IMR-90 (cell line): ENCODE measurements around the gene ELMO1. TPM values are rescaled to one million over a fixed set of nuclear protein-coding genes. Genes with fewer than 3 reads are reported as not detected.

ENCODE experiments used
- ATAC-seq: fragments of 200-7000 bp; cut with Tn5 transposase; 2 replicates; pipeline ENCODE4 v1.9.1; 2020; ENCODE audit warnings: low read depth, mild to moderate bottlenecking, moderate library complexity
- BruUV-seq: library from RNA; stranded (reverse); fragments of 400-500 nt; replicated peaks from 2 replicates; lab custom pipeline; 2021; lab: Mats Ljungman, UMichigan
- CTCF ChIA-PET: fragments of 300-600 bp; formaldehyde crosslinking; extraction: SDS; loops from one replicate; lab custom pipeline; 2021; ENCODE audit warnings: antibody characterized with exemption; lab: Yijun Ruan, JAX
- POLR2A ChIA-PET: fragments of 300-600 bp; sonication (Branson Sonifier 250); formaldehyde crosslinking; loops from one replicate; lab custom pipeline; 2022; ENCODE audit warnings: antibody characterized with exemption; ENCODE audit not compliant: unreplicated experiment; lab: Charles Lee
- DNase-seq: peaks from one replicate; pipeline ENCODE4 v3.0.0; 2013
- H2AFZ ChIP-seq: replicated peaks from 2 replicates; pipeline ENCODE3; 2013; ENCODE audit warnings: low read length, mild to moderate bottlenecking; ENCODE audit not compliant: poor library complexity
- H2AK5ac ChIP-seq: 2 replicates; pipeline ENCODE4 v1.6.1; 2013; ENCODE audit warnings: low read depth, low read length, inconsistent platforms
- H2AK9ac ChIP-seq: replicated peaks from 2 replicates; pipeline ENCODE3; 2013; ENCODE audit warnings: mild to moderate bottlenecking, low read depth, low read length, moderate library complexity; ENCODE audit not compliant: poor library complexity
- H2BK120ac ChIP-seq: 2 replicates; pipeline ENCODE4 v1.6.1; 2013; ENCODE audit warnings: low read depth, low read length, inconsistent platforms
- H2BK15ac ChIP-seq: 3 replicates; pipeline ENCODE4 v1.6.1; 2013; ENCODE audit warnings: low read depth, low read length, inconsistent platforms
- H2BK20ac ChIP-seq: 2 replicates; pipeline ENCODE4 v1.6.1; 2013; ENCODE audit warnings: low read depth, mild to moderate bottlenecking, inconsistent platforms, low read length, moderate library complexity
- H2BK5ac ChIP-seq: 2 replicates; pipeline ENCODE4 v1.6.1; 2013; ENCODE audit warnings: mild to moderate bottlenecking, low read depth, low read length, inconsistent platforms; ENCODE audit not compliant: poor library complexity, severe bottlenecking
- H3K14ac ChIP-seq: replicated peaks from 2 replicates; pipeline ENCODE4 v1.6.1; 2013; ENCODE audit warnings: low read depth, low read length, inconsistent platforms
- H3K18ac ChIP-seq: 2 replicates; pipeline ENCODE4 v1.6.1; 2013; ENCODE audit warnings: low read depth, low read length, control low read depth
- H3K23ac ChIP-seq: 2 replicates; pipeline ENCODE4 v1.6.1; 2013; ENCODE audit warnings: low read depth, low read length, inconsistent platforms
- H3K27ac ChIP-seq: 2 replicates; pipeline ENCODE4 v1.5.1; 2013; ENCODE audit warnings: mild to moderate bottlenecking, control low read depth, low read length; ENCODE audit not compliant: insufficient read depth
- H3K27me3 ChIP-seq: 2 replicates; pipeline ENCODE4 v1.6.1; 2013; ENCODE audit warnings: low read length; ENCODE audit not compliant: control insufficient read depth, insufficient read depth
- H3K36me3 ChIP-seq: 2 replicates; pipeline ENCODE4 v1.6.1; 2013; ENCODE audit warnings: low read length, mixed read lengths; ENCODE audit not compliant: control insufficient read depth, insufficient read depth
- H3K4ac ChIP-seq: 2 replicates; pipeline ENCODE4 v1.6.1; 2013; ENCODE audit warnings: low read depth, low read length, inconsistent platforms
- H3K4me1 ChIP-seq: 2 replicates; pipeline ENCODE4 v1.6.1; 2013; ENCODE audit warnings: low read length, mixed read lengths; ENCODE audit not compliant: control insufficient read depth, insufficient read depth
- H3K4me2 ChIP-seq: 2 replicates; pipeline ENCODE4 v1.6.1; 2013; ENCODE audit warnings: low read depth, mild to moderate bottlenecking, control low read depth, low read length, moderate library complexity
- H3K4me3 ChIP-seq: 2 replicates; pipeline ENCODE4 v1.5.1; 2013; ENCODE audit warnings: low read depth, mild to moderate bottlenecking, control low read depth, low read length, moderate library complexity; ENCODE audit not compliant: insufficient read depth
- H3K56ac ChIP-seq: 2 replicates; pipeline ENCODE4 v1.6.1; 2013; ENCODE audit warnings: low read length, inconsistent platforms; ENCODE audit not compliant: insufficient read depth; ENCODE audit errors: extremely low read depth
- H3K79me1 ChIP-seq, 2 experiments: 2 replicates each; pipeline ENCODE4 v1.6.1; 2013; ENCODE audit warnings: low read length in 2 of 2, inconsistent platforms in 1 of 2, low read depth in 1 of 2
- H3K9ac ChIP-seq: 2 replicates; pipeline ENCODE4 v1.6.1; 2013; ENCODE audit warnings: low read depth, low read length, control low read depth
- H3K9me1 ChIP-seq: 2 replicates; pipeline ENCODE4 v1.6.1; 2013; ENCODE audit warnings: low read length, inconsistent platforms; ENCODE audit not compliant: insufficient read depth
- H3K9me3 ChIP-seq: 2 replicates; pipeline ENCODE4 v1.6.1; 2013; ENCODE audit warnings: low read length; ENCODE audit not compliant: control insufficient read depth, insufficient read depth
- H4K20me1 ChIP-seq: 2 replicates; pipeline ENCODE4 v1.6.1; 2013; ENCODE audit warnings: low read length, inconsistent platforms; ENCODE audit not compliant: insufficient read depth
- H4K5ac ChIP-seq: 2 replicates; pipeline ENCODE4 v1.6.1; 2013; ENCODE audit warnings: mild to moderate bottlenecking, low read depth, low read length, control low read depth
- H4K8ac ChIP-seq, 2 experiments: 2 replicates each; pipeline ENCODE4 v1.6.1; 2013; ENCODE audit warnings: low read depth in 2 of 2, low read length in 2 of 2, control low read depth in 1 of 2, inconsistent platforms in 1 of 2
- H4K91ac ChIP-seq: 2 replicates; pipeline ENCODE4 v1.6.1; 2013; ENCODE audit warnings: low read depth, low read length, inconsistent platforms; ENCODE audit not compliant: insufficient read depth
- FOS ChIP-seq: fragments of 150-350 bp; IDR thresholded peaks from 2 replicates; pipeline ENCODE4 v1.6.1; 2016; ENCODE audit warnings: low read depth, low read length
- WGBS, 2 experiments: methylation state at CpG; one replicate each; pipeline versions ENCODE4 v1.1.5 to v1.1.7; 2013; ENCODE audit warnings: missing lambda C conversion rate in 2 of 2; ENCODE audit not compliant: insufficient read length in 1 of 2; ENCODE audit errors: extremely low coverage in 2 of 2; 5-methylcytosine and 5-hydroxymethylcytosine counted together
- dilution Hi-C: fragments of 300-500 bp; cut with HindIII; formaldehyde crosslinking; loops from one replicate; pipeline ENCODE4 v1.14.3; 2018; ENCODE audit warnings: low sequenced_read_pairs; ENCODE audit not compliant: unreplicated experiment
- in situ Hi-C: fragments of 300-500 bp; cut with MboI; formaldehyde crosslinking; loops from 3 replicates; pipeline ENCODE4 v1.14.3; 2019; ENCODE audit warnings: low sequenced_read_pairs, inconsistent platforms, mixed read lengths
- intact Hi-C: fragments of 100-400 bp; cut with micrococcal nuclease; formaldehyde crosslinking; loops from 2 replicates; pipeline ENCODE4 v1.10.0; 2022
- polyA plus RNA-seq, 3 experiments: library from polyadenylated mRNA; depleted of rRNA; stranded (reverse); fragments of >200 nt; gene quantifications; 2 replicates each; pipeline ENCODE4 v1.2.3, GENCODE V29; 2012; ENCODE audit warnings: low replicate concordance in 1 of 3
- total RNA-seq: library from RNA; depleted of rRNA; stranded (reverse); fragments of >200 nt; gene quantifications from 2 replicates; pipeline ENCODE4 v1.2.3, GENCODE V29; 2012

Gene ELMO1
- total and polyA plus RNA-seq, 2 of the 4 experiments (the other 2 are of a cell fraction) = 0.03 TPM; not detected in 1

DNA sequence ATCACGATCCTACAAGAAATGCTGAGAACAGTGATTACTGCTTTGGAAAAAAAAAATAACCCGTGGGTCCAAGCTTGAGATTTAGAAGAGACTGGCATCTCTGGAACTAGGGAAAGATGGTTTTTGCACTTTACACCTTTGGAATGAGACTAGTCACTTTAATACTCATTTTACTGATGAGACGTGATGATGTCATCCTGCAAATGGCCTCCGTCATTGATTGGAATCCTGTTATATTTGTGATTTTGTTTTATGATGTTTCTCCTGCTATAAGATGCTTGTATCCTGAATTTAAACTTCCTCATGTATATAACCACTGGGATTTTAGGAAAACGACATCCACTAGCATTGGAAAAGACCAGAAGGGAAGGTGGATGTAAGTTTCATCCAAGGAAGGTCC is 363.1 kb downstream of the ELMO1 start:
- no peak overlapping the region for H4K8ac ChIP-seq
- no CpG with 5 or more reads among the region's 5 CpGs for WGBS, 2 experiments
- CTCF ChIA-PET = no interaction called here
- no peak for TF ChIP-seq FOS
- H4K91ac ChIP-seq = no peak overlapping the region
- DNase-seq = no peak
- no peak overlapping the region for H2BK120ac ChIP-seq
- in situ Hi-C loops (no loop called here), intact Hi-C loops (no loop called here), dilution Hi-C loops (no loop called here)
- H2AFZ ChIP-seq = no peak overlapping the region
- no peak overlapping the region for H2BK15ac ChIP-seq
- H2BK20ac ChIP-seq = no peak overlapping the region
- H3K4me2 ChIP-seq = no peak overlapping the region
- no peaks in the 10 kb centered on the region for H3K9me1 ChIP-seq
- no peak overlapping the region for H3K14ac ChIP-seq
- no peak overlapping the region for H2BK5ac ChIP-seq
- no peaks in the 10 kb centered on the region for H3K9me3 ChIP-seq
- no peak overlapping the region for H4K5ac ChIP-seq
- H3K9ac ChIP-seq = no peak overlapping the region
- no peaks in the 10 kb centered on the region for H3K27me3 ChIP-seq
- no peak overlapping the region for H3K18ac ChIP-seq
- H3K23ac ChIP-seq = no peak overlapping the region
- peaks cover 5% of the 10 kb centered on the region for H3K4me1 ChIP-seq
- no peak overlapping the region for H3K4me3 ChIP-seq
- no peak overlapping the region for H2AK9ac ChIP-seq
- no TSS peak for BruUV-seq
- no peak overlapping the region for H3K56ac ChIP-seq
- H3K36me3 ChIP-seq = no peaks in the 10 kb centered on the region
- H3K4ac ChIP-seq = no peak overlapping the region
- H3K27ac ChIP-seq = no peak overlapping the region
- no peaks in the 10 kb centered on the region for H4K20me1 ChIP-seq
- ATAC-seq = no peak
- H2AK5ac ChIP-seq = no peak overlapping the region
- POLR2A ChIA-PET = no interaction called here
- no peaks in the 10 kb centered on the region for H3K79me1 ChIP-seq
